GM10266 (cell line): ENCODE measurements around the gene NKD1.

Source experiments
- DNase-seq: peaks from one replicate; pipeline ENCODE4 v3.0.0; 2012; ENCODE audit errors: extremely low spot score
- CTCF ChIP-seq: IDR thresholded peaks from 2 replicates; pipeline ENCODE4 v1.5.1; 2012; ENCODE audit warnings: mild to moderate bottlenecking, low read depth; ENCODE audit not compliant: control insufficient read depth, insufficient read depth; ENCODE audit errors: missing control alignments

Gene NKD1

GRCh38 chr16:50548125-50548908 lies at the start of gene NKD1:
Gene NKD1 (plus strand): TSS chr16:50548396. CDS start chr16:50548554, 158 bp downstream.
- TF ChIP-seq CTCF = no peak
- peak; percentile 95 for DNase-seq

- DNase-seq = no peak
- no peak for TF ChIP-seq CTCF
Measured at GRCh38 chr16:50498431-50499155, 49.6 kb upstream of the NKD1 start.

- TF ChIP-seq CTCF = no peak
- no peak for DNase-seq
Measured at GRCh38 chr16:50499254-50499653, 48.9 kb upstream of the NKD1 start.

GRCh38 chr16:50500171-50500874 lies 47.9 kb upstream of the NKD1 start:
- DNase-seq = no peak
- no peak for TF ChIP-seq CTCF

GRCh38 chr16:50501251-50501650 lies 46.9 kb upstream of the NKD1 start:
- DNase-seq = no peak
- no peak for TF ChIP-seq CTCF

GRCh38 chr16:50501986-50502615 lies 46.1 kb upstream of the NKD1 start:
- no peak for DNase-seq
- no peak for TF ChIP-seq CTCF
